ENCODE data around the gene ZNF784. TPM values are rescaled to one million over a fixed set of nuclear protein-coding genes. Genes with fewer than 3 reads are reported as not detected.
A peak's percentile ranks its signal among the peaks of the same experiment; 100 is the strongest.

The ZNF784 gene
- polyA plus RNA-seq, 4 donors, result 9.5 to 16.3 (median 11.0) TPM

DNA sequence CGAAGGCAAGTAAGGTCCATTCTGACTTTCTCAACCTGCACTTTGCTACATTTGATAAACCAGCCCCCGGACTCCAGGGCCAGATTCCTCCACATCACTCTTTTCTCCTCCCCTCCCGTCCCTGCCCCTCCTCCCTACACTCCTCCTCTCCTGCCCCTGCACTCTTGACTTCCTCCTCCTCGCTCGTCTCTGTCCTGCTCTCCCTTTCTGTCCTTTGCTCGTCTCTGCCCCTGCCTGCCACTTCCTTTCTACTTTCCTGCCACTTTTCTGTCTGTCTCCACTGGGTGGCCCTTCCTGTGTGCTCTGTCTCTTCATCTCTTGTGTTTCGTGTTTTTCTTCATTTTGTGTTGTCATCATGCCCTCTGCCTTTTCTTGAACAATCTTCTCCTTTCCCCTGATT is 37.5 kb upstream of the ZNF784 start:
- H3K27me3 ChIP-seq (ENCODE audit: control insufficient read depth in 3 of 3, insufficient read depth in 3 of 3, low read length in 3 of 3), result no peaks in the 10 kb centered on the region
- no peaks in the 10 kb centered on the region for H3K9me3 ChIP-seq (ENCODE audit: control insufficient read depth in 2 of 2, insufficient read depth in 1 of 2, low read depth in 1 of 2, low read length in 1 of 2)
- H3K27ac ChIP-seq (ENCODE audit: low read depth in 1 of 3, low read length in 2 of 3), result no peak overlapping the region
- no peak for DNase-seq
- peaks cover 2 to 17% (median 8%) of the 10 kb centered on the region in 3 donors for H3K4me1 ChIP-seq (ENCODE audit: control insufficient read depth in 3 of 3, insufficient read depth in 2 of 3, low read depth in 1 of 3, low read length in 2 of 3)
- 67 to 73% (median 70%) methylated on average over 7 of the region's 7 CpGs for WGBS, 3 donors
- no peak overlapping the region for H3K4me3 ChIP-seq (ENCODE audit: low read depth in 1 of 3, low read length in 3 of 3)
- no peak for FAIRE-seq
- H3K36me3 ChIP-seq (ENCODE audit: control insufficient read depth in 3 of 3, insufficient read depth in 2 of 3, low read depth in 1 of 3, low read length in 3 of 3), result peaks cover 38 to 93% (median 42%) of the 10 kb centered on the region in 3 donors

DNA sequence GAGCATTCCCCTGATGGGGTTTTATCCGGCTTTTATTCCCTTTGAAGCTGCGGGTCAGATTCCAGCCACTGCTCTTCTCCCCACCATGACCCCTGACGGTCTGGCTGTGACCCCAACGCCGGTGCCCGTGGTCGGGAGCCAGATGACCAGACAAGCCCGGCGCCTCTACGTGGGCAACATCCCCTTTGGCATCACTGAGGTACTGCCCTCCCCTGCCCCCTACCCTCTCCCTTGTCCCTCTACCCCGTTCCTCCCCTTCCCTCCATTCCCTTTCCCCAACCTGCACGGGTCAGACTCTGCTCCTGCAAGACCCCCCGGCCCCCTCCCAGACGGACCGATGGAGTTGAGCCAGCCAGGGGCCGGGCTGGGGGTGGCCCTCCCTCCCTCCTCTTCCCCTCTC is 36.6 kb upstream of the ZNF784 start:
- Histone ChIP-seq H3K9me3 (ENCODE audit: control insufficient read depth in 2 of 2, insufficient read depth in 1 of 2, low read depth in 1 of 2, low read length in 1 of 2) (no peaks in the 10 kb centered on the region), H3K36me3 (ENCODE audit: control insufficient read depth in 3 of 3, insufficient read depth in 2 of 3, low read depth in 1 of 3, low read length in 3 of 3) (peaks cover 35 to 85% (median 36%) of the 10 kb centered on the region in 3 donors), H3K4me1 (ENCODE audit: control insufficient read depth in 3 of 3, insufficient read depth in 2 of 3, low read depth in 1 of 3, low read length in 2 of 3) (peaks cover 6 to 15% (median 7%) of the 10 kb centered on the region in 3 donors), H3K4me3 (ENCODE audit: low read depth in 1 of 3, low read length in 3 of 3) (no peak overlapping the region), H3K27me3 (ENCODE audit: control insufficient read depth in 3 of 3, insufficient read depth in 3 of 3, low read length in 3 of 3) (no peaks in the 10 kb centered on the region), H3K27ac (ENCODE audit: low read depth in 1 of 3, low read length in 2 of 3) (no peak overlapping the region)
- WGBS, 3 donors, result 75 to 82% (median 79%) methylated on average over 16 of the region's 16 CpGs
- DNase-seq (no peak), FAIRE-seq (no peak)

DNA sequence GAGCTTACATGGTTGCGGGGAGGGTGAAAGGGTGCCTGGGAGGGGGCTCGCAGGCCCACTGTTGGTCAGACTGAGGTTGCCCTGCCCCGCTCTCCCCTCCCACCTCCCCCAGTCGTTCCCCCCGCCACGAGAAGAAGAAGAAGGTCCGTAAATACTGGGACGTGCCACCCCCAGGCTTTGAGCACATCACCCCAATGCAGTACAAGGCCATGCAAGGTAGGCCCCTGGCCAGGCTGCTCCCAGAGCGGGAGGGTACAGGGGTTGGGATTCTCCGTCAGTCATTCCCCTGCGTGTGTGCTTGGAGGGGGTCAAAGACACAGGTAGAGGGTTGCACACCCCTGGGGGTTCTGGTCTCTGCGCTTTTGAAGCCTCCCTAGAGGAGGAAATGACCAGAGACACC is 36.0 kb upstream of the ZNF784 start:
- H3K27me3 ChIP-seq (ENCODE audit: control insufficient read depth in 3 of 3, insufficient read depth in 3 of 3, low read length in 3 of 3), result no peaks in the 10 kb centered on the region

DNA sequence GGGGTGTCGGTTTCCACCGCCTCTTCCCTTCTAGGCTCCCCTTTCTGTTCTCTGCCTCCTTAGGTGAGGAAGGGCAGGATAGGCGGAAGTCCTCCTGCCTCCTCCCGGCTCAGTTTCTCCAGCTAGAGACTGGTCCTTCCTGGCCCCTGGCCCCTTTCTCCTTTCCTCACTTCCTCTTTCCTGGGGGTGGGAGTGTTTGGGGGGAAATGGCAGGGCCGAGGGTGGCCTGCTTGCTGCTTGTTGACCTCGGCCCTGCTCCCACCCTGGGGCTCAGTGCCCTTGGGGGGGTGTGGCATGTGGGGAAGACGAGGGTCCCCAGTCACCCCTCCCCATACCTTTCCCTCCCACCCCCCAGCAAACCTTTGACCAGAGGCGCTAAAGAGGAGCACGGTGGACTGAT is 35.5 kb upstream of the ZNF784 start:
- Histone ChIP-seq H3K4me3 (ENCODE audit: low read depth in 1 of 3, low read length in 3 of 3) (no peak overlapping the region), H3K9me3 (ENCODE audit: control insufficient read depth in 2 of 2, insufficient read depth in 1 of 2, low read depth in 1 of 2, low read length in 1 of 2) (no peaks in the 10 kb centered on the region), H3K27ac (ENCODE audit: low read depth in 1 of 3, low read length in 2 of 3) (no peak overlapping the region), H3K27me3 (ENCODE audit: control insufficient read depth in 3 of 3, insufficient read depth in 3 of 3, low read length in 3 of 3) (no peaks in the 10 kb centered on the region), H3K36me3 (ENCODE audit: control insufficient read depth in 3 of 3, insufficient read depth in 2 of 3, low read depth in 1 of 3, low read length in 3 of 3) (peaks cover 33 to 74% (median 35%) of the 10 kb centered on the region in 3 donors), H3K4me1 (ENCODE audit: control insufficient read depth in 3 of 3, insufficient read depth in 2 of 3, low read depth in 1 of 3, low read length in 2 of 3) (peaks cover 6 to 15% (median 7%) of the 10 kb centered on the region in 3 donors)
- FAIRE-seq, result no peak
- DNase-seq, result no peak
- 64 to 66% (median 65%) methylated on average over 9 of the region's 9 CpGs for WGBS, 3 donors

More for the DNA sequence above, 36.0 kb upstream of the ZNF784 start:
- peaks cover 33 to 79% (median 35%) of the 10 kb centered on the region in 3 donors for H3K36me3 ChIP-seq (ENCODE audit: control insufficient read depth in 3 of 3, insufficient read depth in 2 of 3, low read depth in 1 of 3, low read length in 3 of 3)
- H3K4me3 ChIP-seq (ENCODE audit: low read depth in 1 of 3, low read length in 3 of 3), result no peak overlapping the region
- WGBS, 3 donors, result 84 to 91% (median 88%) methylated on average over 12 of the region's 12 CpGs
- no peak for DNase-seq
- no peak overlapping the region for H3K27ac ChIP-seq (ENCODE audit: low read depth in 1 of 3, low read length in 2 of 3)
- H3K4me1 ChIP-seq (ENCODE audit: control insufficient read depth in 3 of 3, insufficient read depth in 2 of 3, low read depth in 1 of 3, low read length in 2 of 3), result peaks cover 6 to 15% (median 7%) of the 10 kb centered on the region in 3 donors
- H3K9me3 ChIP-seq (ENCODE audit: control insufficient read depth in 2 of 2, insufficient read depth in 1 of 2, low read depth in 1 of 2, low read length in 1 of 2), result no peaks in the 10 kb centered on the region
- no peak for FAIRE-seq

DNA sequence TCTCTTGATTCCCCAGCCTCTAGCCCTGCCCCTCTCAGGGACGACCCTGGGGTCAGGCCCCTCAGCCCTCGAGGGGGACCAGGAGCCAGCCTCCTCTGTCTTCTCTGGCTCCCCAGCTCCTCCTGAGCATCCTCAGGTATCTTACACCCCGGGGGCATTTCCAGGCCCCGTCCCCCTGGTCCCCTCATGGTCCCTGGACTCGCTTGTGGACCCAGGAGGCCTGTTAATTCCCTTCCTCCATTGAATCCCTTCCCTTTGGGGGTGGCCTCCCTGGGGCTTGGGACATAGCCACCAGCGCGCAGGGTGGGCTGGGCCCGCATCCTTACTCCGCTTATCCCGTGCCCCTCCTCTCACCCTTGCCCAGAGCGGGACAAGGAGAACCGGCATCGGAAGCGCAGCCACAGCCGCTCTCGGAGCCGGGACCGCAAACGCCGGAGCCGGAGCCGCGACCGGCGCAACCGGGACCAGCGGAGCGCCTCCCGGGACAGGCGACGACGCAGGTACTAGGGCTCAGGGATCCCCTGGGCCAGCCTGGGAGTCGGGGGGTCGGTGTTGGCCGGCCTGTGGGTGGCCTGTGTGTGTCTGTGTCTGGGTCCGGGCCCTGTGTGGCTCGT is 34.6 kb upstream of the ZNF784 start:
- H3K4me1 ChIP-seq (ENCODE audit: control insufficient read depth in 3 of 3, insufficient read depth in 2 of 3, low read depth in 1 of 3, low read length in 2 of 3), result peaks cover 6 to 15% (median 7%) of the 10 kb centered on the region in 3 donors
- no peak overlapping the region for H3K27ac ChIP-seq (ENCODE audit: low read depth in 1 of 3, low read length in 2 of 3)
- H3K36me3 ChIP-seq (ENCODE audit: control insufficient read depth in 3 of 3, insufficient read depth in 2 of 3, low read depth in 1 of 3, low read length in 3 of 3), result peaks cover 29 to 65% (median 35%) of the 10 kb centered on the region in 3 donors
- no peaks in the 10 kb centered on the region for H3K9me3 ChIP-seq (ENCODE audit: control insufficient read depth in 2 of 2, insufficient read depth in 1 of 2, low read depth in 1 of 2, low read length in 1 of 2)
- 87 to 91% (median 89%) methylated on average over 36 to 37 of the region's 37 CpGs for WGBS, 3 donors
- FAIRE-seq, result no peak
- DNase-seq, result no peak
- no peak overlapping the region for H3K4me3 ChIP-seq (ENCODE audit: low read depth in 1 of 3, low read length in 3 of 3)
- H3K27me3 ChIP-seq (ENCODE audit: control insufficient read depth in 3 of 3, insufficient read depth in 3 of 3, low read length in 3 of 3), result no peaks in the 10 kb centered on the region

DNA sequence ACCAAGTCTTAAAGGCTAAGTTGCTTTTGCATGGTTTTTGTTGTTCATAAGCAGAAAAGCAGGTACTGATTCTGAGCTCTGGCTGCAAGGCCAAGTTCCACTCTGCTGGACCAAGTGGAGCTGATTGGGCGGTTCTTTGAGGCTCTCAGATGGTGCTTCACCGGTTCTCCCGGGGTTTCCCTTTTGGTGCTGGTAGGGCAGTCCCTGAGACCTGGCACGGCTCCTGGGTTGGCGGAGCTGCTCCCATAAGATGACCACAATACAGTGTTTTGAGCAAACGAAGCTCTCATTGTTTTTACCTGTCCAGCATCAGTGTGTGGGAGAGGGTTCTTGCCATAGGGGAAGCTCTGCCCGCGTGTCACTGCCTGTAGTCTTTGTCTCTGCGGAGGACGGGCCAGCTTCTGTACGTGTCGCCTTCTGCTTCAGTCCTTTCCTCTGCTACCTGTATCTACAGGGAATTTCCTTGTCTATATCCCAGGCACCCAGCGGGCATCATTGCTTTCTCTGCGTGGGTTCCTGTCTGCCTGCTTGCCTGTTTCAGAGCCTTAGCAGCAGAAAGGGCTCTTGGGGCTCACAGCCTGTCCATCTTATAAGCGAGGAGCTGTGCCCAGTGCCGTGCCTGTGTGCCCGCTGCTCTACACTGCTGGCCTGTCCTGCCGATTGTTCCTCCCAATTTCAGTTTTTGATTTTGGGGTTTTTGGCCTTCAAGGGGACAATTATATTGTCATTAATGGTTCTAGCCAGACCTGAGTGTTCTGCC is 32.8 kb upstream of the ZNF784 start:
- H3K36me3 ChIP-seq (ENCODE audit: control insufficient read depth in 3 of 3, insufficient read depth in 2 of 3, low read depth in 1 of 3, low read length in 3 of 3), result peaks cover 18 to 52% (median 19%) of the 10 kb centered on the region in 3 donors
- H3K27ac ChIP-seq (ENCODE audit: low read depth in 1 of 3, low read length in 2 of 3), result no peak overlapping the region
- FAIRE-seq, result no peak
- WGBS, 3 donors, result 8 to 30% (median 12%) methylated on average over 18 of the region's 18 CpGs
- no peaks in the 10 kb centered on the region for H3K27me3 ChIP-seq (ENCODE audit: control insufficient read depth in 3 of 3, insufficient read depth in 3 of 3, low read length in 3 of 3)
- H3K4me3 ChIP-seq (ENCODE audit: low read depth in 1 of 3, low read length in 3 of 3), result peak overlapping the region in 2 of 3 donors; percentile 83 to 84
- H3K4me1 ChIP-seq (ENCODE audit: control insufficient read depth in 3 of 3, insufficient read depth in 2 of 3, low read depth in 1 of 3, low read length in 2 of 3), result peaks cover 6 to 15% (median 7%) of the 10 kb centered on the region in 3 donors
- peak in 1 of 2 donors; percentile 49 for DNase-seq
- H3K9me3 ChIP-seq (ENCODE audit: control insufficient read depth in 2 of 2, insufficient read depth in 1 of 2, low read depth in 1 of 2, low read length in 1 of 2), result no peaks in the 10 kb centered on the region

DNA sequence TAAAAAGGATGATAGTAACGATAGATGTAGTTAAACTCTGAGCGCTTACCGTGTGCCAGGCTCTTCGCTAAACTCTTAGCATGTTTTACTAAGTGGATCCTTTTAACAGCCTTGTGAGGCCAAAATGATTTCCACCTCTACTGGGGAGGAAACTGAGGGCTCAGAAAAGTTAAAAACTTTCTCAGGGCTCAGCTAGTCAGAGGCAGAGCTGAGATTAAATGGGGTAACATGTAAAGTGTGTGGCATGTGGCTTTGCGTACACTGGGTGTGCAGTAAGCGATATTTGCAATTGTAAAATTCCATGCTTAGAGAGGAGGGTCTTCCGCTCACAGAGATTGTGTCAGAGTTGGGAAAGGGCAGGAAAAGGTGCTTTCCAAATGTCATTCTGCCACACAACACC is 32.2 kb upstream of the ZNF784 start:
- Histone ChIP-seq H3K9me3 (ENCODE audit: control insufficient read depth in 2 of 2, insufficient read depth in 1 of 2, low read depth in 1 of 2, low read length in 1 of 2) (no peaks in the 10 kb centered on the region), H3K4me3 (ENCODE audit: low read depth in 1 of 3, low read length in 3 of 3) (peak overlapping the region in 2 of 3 donors; percentile 83 to 84), H3K27me3 (ENCODE audit: control insufficient read depth in 3 of 3, insufficient read depth in 3 of 3, low read length in 3 of 3) (no peaks in the 10 kb centered on the region), H3K36me3 (ENCODE audit: control insufficient read depth in 3 of 3, insufficient read depth in 2 of 3, low read depth in 1 of 3, low read length in 3 of 3) (peaks cover 13 to 51% (median 14%) of the 10 kb centered on the region in 3 donors), H3K27ac (ENCODE audit: low read depth in 1 of 3, low read length in 2 of 3) (no peak overlapping the region), H3K4me1 (ENCODE audit: control insufficient read depth in 3 of 3, insufficient read depth in 2 of 3, low read depth in 1 of 3, low read length in 2 of 3) (peaks cover 6 to 15% (median 7%) of the 10 kb centered on the region in 3 donors)
- WGBS, 3 donors, result 24 to 32% (median 29%) methylated on average over 7 of the region's 7 CpGs
- DNase-seq (no peak), FAIRE-seq (no peak)

DNA sequence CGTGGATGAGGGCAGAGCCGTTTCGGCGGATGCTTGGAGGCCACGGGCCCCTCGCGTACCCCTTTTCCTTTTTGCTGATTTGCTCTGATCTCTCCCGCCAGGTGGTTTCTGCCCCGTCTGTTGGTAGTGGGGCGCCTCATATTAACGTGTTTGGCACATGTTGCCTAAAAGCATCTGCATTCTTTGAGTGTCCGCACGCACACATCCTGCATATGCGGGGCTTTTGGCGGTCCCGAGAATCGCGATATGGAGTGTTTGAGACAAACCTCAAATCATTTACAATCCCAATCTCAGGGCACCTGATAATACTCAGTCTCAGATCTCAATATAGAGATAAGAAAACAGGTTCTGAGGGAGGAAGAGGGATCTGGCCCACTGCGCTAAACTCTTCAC is 31.3 kb upstream of the ZNF784 start:
- no peak for FAIRE-seq

More for the DNA sequence above, 31.3 kb upstream of the ZNF784 start:
- no peaks in the 10 kb centered on the region for H3K27me3 ChIP-seq (ENCODE audit: control insufficient read depth in 3 of 3, insufficient read depth in 3 of 3, low read length in 3 of 3)
- WGBS, 3 donors, result 0 to 1% (median 0%) methylated on average over 19 of the region's 19 CpGs
- H3K4me1 ChIP-seq (ENCODE audit: control insufficient read depth in 3 of 3, insufficient read depth in 2 of 3, low read depth in 1 of 3, low read length in 2 of 3), result peaks cover 6 to 15% (median 7%) of the 10 kb centered on the region in 3 donors
- H3K4me3 ChIP-seq (ENCODE audit: low read depth in 1 of 3, low read length in 3 of 3), result peak overlapping the region; percentile 79 to 84 (median 83)
- peak overlapping the region in 2 of 3 donors; percentile 99 for H3K27ac ChIP-seq (ENCODE audit: low read depth in 1 of 3, low read length in 2 of 3)
- H3K36me3 ChIP-seq (ENCODE audit: control insufficient read depth in 3 of 3, insufficient read depth in 2 of 3, low read depth in 1 of 3, low read length in 3 of 3), result peaks cover 7 to 51% (median 9%) of the 10 kb centered on the region in 3 donors
- H3K9me3 ChIP-seq (ENCODE audit: control insufficient read depth in 2 of 2, insufficient read depth in 1 of 2, low read depth in 1 of 2, low read length in 1 of 2), result no peaks in the 10 kb centered on the region
- no peak for DNase-seq
